GM19328 (cell line): ENCODE results near the gene ARHGAP23.

Experiments used
- ATAC-seq: cut with Tn5 transposase; IDR thresholded peaks from one replicate; pipeline ENCODE4 v1.9.1; 2021; ENCODE audit warnings: mild to moderate bottlenecking, moderate library complexity; ENCODE audit not compliant: unreplicated experiment

The ARHGAP23 gene

GRCh38 chr17:38428112-38428642 is at the start of gene ARHGAP23:
Gene ARHGAP23 (plus strand): TSS chr17:38428464. CDS start chr17:38428486, 22 bp downstream.
- ATAC-seq: no peak

- ATAC-seq: no peak
Measured at GRCh38 chr17:38379448-38379847, 48.8 kb upstream of the ARHGAP23 start.

- no peak for ATAC-seq
Measured at GRCh38 chr17:38395090-38395489, 33.2 kb upstream of the ARHGAP23 start.

- no peak for ATAC-seq
Measured at GRCh38 chr17:38397227-38397626, 31.0 kb upstream of the ARHGAP23 start.

- ATAC-seq: no peak
Measured at GRCh38 chr17:38400286-38400685, 28.0 kb upstream of the ARHGAP23 start.

- ATAC-seq: no peak
Measured at GRCh38 chr17:38401459-38401858, 26.8 kb upstream of the ARHGAP23 start.

GRCh38 chr17:38402897-38403296 is 25.4 kb upstream of the ARHGAP23 start:
- ATAC-seq: no peak

GRCh38 chr17:38403491-38403890 is 24.8 kb upstream of the ARHGAP23 start:
- ATAC-seq: no peak

GRCh38 chr17:38404174-38404943 is 23.9 kb upstream of the ARHGAP23 start:
- ATAC-seq: no peak

GRCh38 chr17:38405654-38406053 is 22.6 kb upstream of the ARHGAP23 start:
- ATAC-seq: no peak

GRCh38 chr17:38410201-38410600 is 18.1 kb upstream of the ARHGAP23 start:
- no peak for ATAC-seq

- ATAC-seq: no peak
Measured at GRCh38 chr17:38415250-38416194, 12.7 kb upstream of the ARHGAP23 start.

GRCh38 chr17:38416840-38417209 is 11.4 kb upstream of the ARHGAP23 start:
- ATAC-seq: no peak

- ATAC-seq: no peak
Measured at GRCh38 chr17:38417210-38417951, 10.9 kb upstream of the ARHGAP23 start.

- ATAC-seq: no peak
Measured at GRCh38 chr17:38418062-38418692, 10.1 kb upstream of the ARHGAP23 start.

GRCh38 chr17:38418693-38419507 is 9.4 kb upstream of the ARHGAP23 start:
- ATAC-seq: no peak

GRCh38 chr17:38419508-38419981 is 8.7 kb upstream of the ARHGAP23 start:
- ATAC-seq: no peak

- ATAC-seq: no peak
Measured at GRCh38 chr17:38420518-38420917, 7.7 kb upstream of the ARHGAP23 start.

- no peak for ATAC-seq
Measured at GRCh38 chr17:38421171-38421841, 7.0 kb upstream of the ARHGAP23 start.
